HepG2 (cell line): ENCODE results near the gene METAP1. TPM values are rescaled to one million over a fixed set of nuclear protein-coding genes. Genes with fewer than 3 reads are reported as not detected.

ENCODE experiments used
- ATAC-seq: fragments of 200-7000 bp; cut with Tn5 transposase; 3 replicates; pipeline ENCODE4 v1.9.1; 2020; ENCODE audit warnings: mild to moderate bottlenecking, moderate library complexity
- BruUV-seq: library from RNA; stranded (reverse); fragments of 400-500 nt; replicated peaks from 2 replicates; lab custom pipeline; 2021; lab: Mats Ljungman, UMichigan
- CTCF ChIA-PET: fragments of 300-600 bp; formaldehyde crosslinking; extraction: SDS; loops from one replicate; lab custom pipeline; 2021; ENCODE audit warnings: low total read pairs, inconsistent platforms, low intra/inter-chr PET ratio; lab: Yijun Ruan, JAX
- POLR2A ChIA-PET: fragments of 350-600 bp; sonication (Branson Sonifier 250); formaldehyde crosslinking; loops from one replicate; lab custom pipeline; 2020; ENCODE audit warnings: antibody characterized with exemption, inconsistent platforms; lab: Yijun Ruan, JAX
- DNase-seq: peaks from one replicate; pipeline ENCODE4 v3.0.0-alpha.2; 2015; ENCODE audit warnings: low spot score
- FAIRE-seq: peaks from 3 replicates; lab custom pipeline; 2011; peaks lifted over from hg19 to GRCh38; lab: Jason Lieb, UNC
- H2AFZ ChIP-seq: one replicate; pipeline ENCODE4 v1.6.1; 2011; ENCODE audit warnings: low read length, inconsistent platforms
- H3K27ac ChIP-seq: fragments of 300-600 bp; 3 replicates; pipeline ENCODE4 v1.8.0; 2011; ENCODE audit warnings: mixed run types, mild to moderate bottlenecking, mixed read lengths, low read length, inconsistent platforms; ENCODE audit not compliant: insufficient read depth; ENCODE audit errors: extremely low read length
- H3K27me3 ChIP-seq, 2 experiments: fragments of 200-600 bp in 1 of 2; 2 replicates in 1 of 2; 3 replicates in 1 of 2; pipeline versions ENCODE4 v1.6.0 to v1.8.0; 2011; ENCODE audit warnings: low read length in 2 of 2, mild to moderate bottlenecking in 2 of 2, moderate library complexity in 2 of 2, inconsistent platforms in 1 of 2; ENCODE audit not compliant: insufficient read depth in 2 of 2, control insufficient read depth in 1 of 2
- H3K36me3 ChIP-seq, 2 experiments: fragments of 200-600 bp in 1 of 2; replicated peaks in 1 of 2; 2 replicates in 1 of 2; 3 replicates in 1 of 2; pipeline versions ENCODE4 v1.5.1 to v1.8.0; 2011; ENCODE audit warnings: low read length in 2 of 2, inconsistent platforms in 1 of 2; ENCODE audit not compliant: insufficient read depth in 2 of 2, control insufficient read depth in 1 of 2
- H3K4me1 ChIP-seq: 2 replicates; pipeline ENCODE4 v1.5.1; 2012; ENCODE audit warnings: low read length, inconsistent platforms; ENCODE audit not compliant: insufficient read depth
- H3K4me2 ChIP-seq: 2 replicates; pipeline ENCODE4 v1.6.0; 2011; ENCODE audit warnings: low read depth, low read length, inconsistent platforms
- H3K4me3 ChIP-seq, 3 experiments: fragments of 200-600 bp in 1 of 3; sonication (generic), shearing (Covaris generic) in 1 of 3; replicated peaks in 1 of 3; 2 replicates each; pipeline ENCODE4 v1.5.1; 2011 to 2016; ENCODE audit warnings: low read length in 3 of 3, inconsistent platforms in 2 of 3, low read depth in 2 of 3, mild to moderate bottlenecking in 2 of 3, control low read depth in 1 of 3, mixed read lengths in 1 of 3; ENCODE audit not compliant: insufficient read depth in 1 of 3
- H3K79me2 ChIP-seq: one replicate; pipeline ENCODE4 v1.6.1; 2011; ENCODE audit warnings: low read length, inconsistent platforms; ENCODE audit not compliant: insufficient read depth
- H3K9ac ChIP-seq: 2 replicates; pipeline ENCODE4 v1.6.0; 2011; ENCODE audit warnings: mild to moderate bottlenecking, low read depth, low read length, inconsistent platforms; ENCODE audit not compliant: insufficient read depth
- H3K9me3 ChIP-seq: 2 replicates; pipeline ENCODE4 v1.5.1; 2012; ENCODE audit warnings: mild to moderate bottlenecking, low read length
- H4K20me1 ChIP-seq: 2 replicates; pipeline ENCODE4 v1.6.0; 2011; ENCODE audit warnings: inconsistent platforms, mild to moderate bottlenecking, low read length, moderate library complexity; ENCODE audit not compliant: insufficient read depth
- CBX5 ChIP-seq: sonication (generic); formaldehyde crosslinking; IDR thresholded peaks from 2 replicates; pipeline ENCODE4 v1.4.0; 2020; ENCODE audit warnings: missing genetic modification reagents, borderline replicate concordance
- DNMT1 ChIP-seq: sonication (generic); formaldehyde crosslinking; IDR thresholded peaks from 2 replicates; pipeline ENCODE4 v1.5.1; 2020; ENCODE audit warnings: mild to moderate bottlenecking, missing genetic modification reagents
- MAFF ChIP-seq: IDR thresholded peaks from 2 replicates; pipeline ENCODE4 v1.6.1; 2011; ENCODE audit warnings: low read depth, low read length, improper control_type of control experiment
- MAFK ChIP-seq, 2 experiments: IDR thresholded peaks in 1 of 2; conservative IDR thresholded peaks in 1 of 2; 2 replicates each; pipeline ENCODE4 v1.6.1; 2011; ENCODE audit warnings: improper control_type of control experiment in 2 of 2, low read length in 2 of 2
- NFAT5 ChIP-seq: sonication (generic); formaldehyde crosslinking; IDR thresholded peaks from 2 replicates; pipeline ENCODE4 v1.4.0; 2020; ENCODE audit warnings: missing genetic modification reagents
- POLR2G ChIP-seq: fragments of 200-400 bp; formaldehyde crosslinking; IDR thresholded peaks from 2 replicates; pipeline ENCODE4 v1.6.1; 2018; ENCODE audit warnings: mild to moderate bottlenecking, low read depth, low read length, moderate library complexity
- ZNF816 ChIP-seq: sonication (generic); formaldehyde crosslinking; IDR thresholded peaks from 2 replicates; pipeline ENCODE4 v1.8.0; 2022; ENCODE audit warnings: missing genetic modification reagents, mild to moderate bottlenecking, borderline replicate concordance
- WGBS: methylation state at CpG from one replicate; pipeline ENCODE4 v1.1.6; 2017; ENCODE audit warnings: low lambda C conversion rate; 5-methylcytosine and 5-hydroxymethylcytosine counted together
- in situ Hi-C: cut with HindIII; loops from 2 replicates; pipeline ENCODE4 v1.10.0; 2017; ENCODE audit warnings: low pct_unique_long_range_greater_than_20kb; ENCODE audit not compliant: extremely low pct_ligation_motif_present
- intact Hi-C: fragments of 100-400 bp; cut with micrococcal nuclease; formaldehyde crosslinking; loops from one replicate; pipeline ENCODE4 v1.10.0; 2022; ENCODE audit not compliant: unreplicated experiment
- polyA plus RNA-seq, 8 experiments: library from polyadenylated mRNA; depleted of rRNA in 3 of 8; stranded (reverse) in 7 of 8; unstranded in 1 of 8; fragments of >200 nt; fragmentation: Illumina TruSeq in 4 of 8; extraction: Trizol in 4 of 8; gene quantifications; 2 replicates each; pipeline versions ENCODE4 v1.2.1 to v1.2.3, GENCODE V29; 2011 to 2016; ENCODE audit warnings: low read depth in 4 of 8, missing spikeins in 1 of 8, mixed read lengths in 1 of 8; ENCODE audit not compliant: insufficient read depth in 1 of 8
- total RNA-seq, 5 experiments: library from RNA; depleted of rRNA; stranded (reverse); fragments of >200 nt; fragmentation: Illumina TruSeq; extraction: Trizol; gene quantifications; 2 replicates each; pipeline ENCODE4 v1.2.3, GENCODE V29; 2016; ENCODE audit warnings: low read depth in 1 of 5

METAP1 gene
- total and polyA plus RNA-seq, 2 of the 13 experiments (the other 11 are each of a cell fraction or from before 2014, with no cell fraction given), result 44.9 to 53.5 TPM

- BruUV-seq, result no TSS peak
- FAIRE-seq, result no peak
- CTCF ChIA-PET, result no interaction called here
- H3K79me2 ChIP-seq, result peaks cover 70% of the 10 kb centered on the region
- no peak overlapping the region for H3K9ac ChIP-seq
- H3K9me3 ChIP-seq, result no peaks in the 10 kb centered on the region
- peaks cover 21% of the 10 kb centered on the region for H4K20me1 ChIP-seq
- 96% methylated on average over 2 of the region's 2 CpGs for WGBS
- in situ Hi-C loops, result no loop called here
- H2AFZ ChIP-seq, result no peak overlapping the region
- no peak overlapping the region for H3K27ac ChIP-seq
- H3K4me3 ChIP-seq, result no peak overlapping the region
- intact Hi-C loops, result loop anchor here (10.0 kb wide), 2 partner anchors 130 to 380 kb away; partner anchors contain the start of gene ADH6
- peaks cover 52% of the 10 kb centered on the region for H3K4me1 ChIP-seq
- TF ChIP-seq DNMT1 (CRISPR knock-in tag) (no peak), NFAT5 (no peak), POLR2G (peak; percentile 2; the same call in 1 of the 2 replicates), CBX5 (CRISPR knock-in tag) (no peak), MAFK (conservative IDR thresholded peaks at IDR 0.05 in 1 of 2, IDR thresholded peaks at IDR 0.05 in 1 of 2; ENCODE audit: low read length in 2 of 2) (peak; percentile 63 to 90), MAFF (peak; percentile 87), ZNF816 (CRISPR knock-in tag) (no peak)
- ATAC-seq, result no peak
- no peak for DNase-seq
- H3K36me3 ChIP-seq, result peaks cover 18 to 58% of the 10 kb centered on the region in 2 experiments
- H3K27me3 ChIP-seq, result no peaks in the 10 kb centered on the region; a peak in 1 of 5 replicates
- POLR2A ChIA-PET, result no interaction called here
- H3K4me2 ChIP-seq, result no peak overlapping the region
Observed at GRCh38 chr4:99084595-99084994, 89.1 kb downstream of the METAP1 start.
